SU-DHL-6 (cell line): Measurements from ENCODE around the gene ADK.

Experiments
- EZH2phosphoT487 ChIP-seq: fragments of 200-600 bp; sonication (generic), shearing (Covaris generic); conservative IDR thresholded peaks from 2 replicates; pipeline ENCODE4 v1.6.1; 2018; ENCODE audit warnings: mild to moderate bottlenecking, antibody characterized with exemption, low read length, moderate library complexity, mixed read lengths
- TF ChIP-seq, protein P1 (sequence below): fragments of 200-600 bp; sonication (generic); IDR thresholded peaks from one replicate; pipeline ENCODE4 v1.5.1; 2017; ENCODE audit warnings: antibody characterized with exemption, mild to moderate bottlenecking, low read length, moderate library complexity; ENCODE audit not compliant: insufficient read depth, poor library complexity, severe bottlenecking

DNA sequence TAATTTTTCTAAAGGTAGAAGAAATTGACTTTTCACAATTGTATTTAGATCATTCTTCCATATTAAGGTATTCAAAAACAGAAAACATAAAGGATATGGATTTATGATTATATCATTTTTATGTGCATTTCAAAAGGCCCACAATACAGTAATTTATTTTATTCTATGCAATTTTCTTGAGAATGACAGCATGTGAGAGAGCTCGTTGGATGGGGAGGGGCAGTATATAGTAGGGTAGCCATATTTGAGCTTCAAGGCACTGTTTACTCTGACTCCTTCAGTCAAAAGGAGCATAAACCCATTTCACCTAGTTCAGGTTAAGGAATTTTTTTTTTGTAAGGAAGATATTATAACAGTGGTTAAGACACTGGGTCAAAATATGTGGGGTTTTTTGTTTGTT, 534.5 kb downstream of the ADK start:
- TF ChIP-seq, protein P1, sequence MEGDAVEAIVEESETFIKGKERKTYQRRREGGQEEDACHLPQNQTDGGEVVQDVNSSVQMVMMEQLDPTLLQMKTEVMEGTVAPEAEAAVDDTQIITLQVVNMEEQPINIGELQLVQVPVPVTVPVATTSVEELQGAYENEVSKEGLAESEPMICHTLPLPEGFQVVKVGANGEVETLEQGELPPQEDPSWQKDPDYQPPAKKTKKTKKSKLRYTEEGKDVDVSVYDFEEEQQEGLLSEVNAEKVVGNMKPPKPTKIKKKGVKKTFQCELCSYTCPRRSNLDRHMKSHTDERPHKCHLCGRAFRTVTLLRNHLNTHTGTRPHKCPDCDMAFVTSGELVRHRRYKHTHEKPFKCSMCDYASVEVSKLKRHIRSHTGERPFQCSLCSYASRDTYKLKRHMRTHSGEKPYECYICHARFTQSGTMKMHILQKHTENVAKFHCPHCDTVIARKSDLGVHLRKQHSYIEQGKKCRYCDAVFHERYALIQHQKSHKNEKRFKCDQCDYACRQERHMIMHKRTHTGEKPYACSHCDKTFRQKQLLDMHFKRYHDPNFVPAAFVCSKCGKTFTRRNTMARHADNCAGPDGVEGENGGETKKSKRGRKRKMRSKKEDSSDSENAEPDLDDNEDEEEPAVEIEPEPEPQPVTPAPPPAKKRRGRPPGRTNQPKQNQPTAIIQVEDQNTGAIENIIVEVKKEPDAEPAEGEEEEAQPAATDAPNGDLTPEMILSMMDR: no peak
- TF ChIP-seq EZH2phosphoT487: no peak
